ENCODE measurements around the gene SMAD7. TPM values are rescaled to one million over a fixed set of nuclear protein-coding genes. Genes with fewer than 3 reads are reported as not detected.

The SMAD7 gene
- total and polyA plus RNA-seq, 2 donors (not counting 1 experiment from before 2014, with no cell fraction given): 6.1 to 16.3 TPM

DNA sequence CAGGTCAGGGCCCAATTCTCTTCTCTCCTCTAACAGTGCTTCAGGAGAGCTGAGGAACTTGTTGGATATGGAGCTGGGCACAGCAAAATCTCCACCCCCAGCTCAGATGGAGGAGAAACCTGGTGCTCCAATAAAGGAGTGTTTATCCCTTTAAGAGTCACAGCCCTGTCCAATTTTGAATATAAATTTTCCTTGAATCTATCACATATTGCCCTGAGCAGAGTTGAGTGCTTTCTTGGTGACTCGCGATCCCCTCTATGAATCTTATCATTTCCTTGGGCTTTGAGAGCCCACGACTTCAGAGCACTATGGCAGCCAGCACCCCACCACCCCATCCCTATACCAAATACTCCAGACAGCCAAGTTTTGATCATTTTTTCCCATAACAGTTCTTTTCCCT is 34.4 kb upstream of the SMAD7 start:
- TF ChIP-seq, protein P1, sequence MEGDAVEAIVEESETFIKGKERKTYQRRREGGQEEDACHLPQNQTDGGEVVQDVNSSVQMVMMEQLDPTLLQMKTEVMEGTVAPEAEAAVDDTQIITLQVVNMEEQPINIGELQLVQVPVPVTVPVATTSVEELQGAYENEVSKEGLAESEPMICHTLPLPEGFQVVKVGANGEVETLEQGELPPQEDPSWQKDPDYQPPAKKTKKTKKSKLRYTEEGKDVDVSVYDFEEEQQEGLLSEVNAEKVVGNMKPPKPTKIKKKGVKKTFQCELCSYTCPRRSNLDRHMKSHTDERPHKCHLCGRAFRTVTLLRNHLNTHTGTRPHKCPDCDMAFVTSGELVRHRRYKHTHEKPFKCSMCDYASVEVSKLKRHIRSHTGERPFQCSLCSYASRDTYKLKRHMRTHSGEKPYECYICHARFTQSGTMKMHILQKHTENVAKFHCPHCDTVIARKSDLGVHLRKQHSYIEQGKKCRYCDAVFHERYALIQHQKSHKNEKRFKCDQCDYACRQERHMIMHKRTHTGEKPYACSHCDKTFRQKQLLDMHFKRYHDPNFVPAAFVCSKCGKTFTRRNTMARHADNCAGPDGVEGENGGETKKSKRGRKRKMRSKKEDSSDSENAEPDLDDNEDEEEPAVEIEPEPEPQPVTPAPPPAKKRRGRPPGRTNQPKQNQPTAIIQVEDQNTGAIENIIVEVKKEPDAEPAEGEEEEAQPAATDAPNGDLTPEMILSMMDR (conservative IDR thresholded peaks at IDR 0.05 in 1 of 2, IDR thresholded peaks at IDR 0.05 in 1 of 2; ENCODE audit: low read depth in 1 of 2, low read length in 2 of 2): no peak
- no peak for TF ChIP-seq EZH2 (IDR thresholded peaks at IDR 0.05; ENCODE audit: low read length, missing control alignments)
- Histone ChIP-seq H3K4me3 (replicated peaks in 1 of 4; ENCODE audit: control extremely low read depth in 1 of 4, insufficient read depth in 1 of 4, low read depth in 3 of 4, low read length in 4 of 4) (no peak overlapping the region), H3K9ac (ENCODE audit: insufficient read depth, low read length) (no peak overlapping the region), H3K9me3 (ENCODE audit: control insufficient read depth, insufficient read depth, low read depth, low read length) (no peaks in the 10 kb centered on the region), H3K4me1 (ENCODE audit: control insufficient read depth, extremely low read depth, insufficient read depth, low read length) (peaks cover 4% of the 10 kb centered on the region), H3K36me3 (ENCODE audit: control insufficient read depth, insufficient read depth, low read length) (no peaks in the 10 kb centered on the region), H2AFZ (ENCODE audit: low read length) (no peak overlapping the region), H3K27ac (ENCODE audit: insufficient read depth, low read length) (no peak overlapping the region), H3K79me2 (ENCODE audit: control insufficient read depth, insufficient read depth, low read length) (no peaks in the 10 kb centered on the region), H4K20me1 (ENCODE audit: control insufficient read depth, extremely low read depth, insufficient read depth, low read length) (no peaks in the 10 kb centered on the region), H3K4me2 (ENCODE audit: extremely low read depth, insufficient read depth, low read length) (no peak overlapping the region), H3K27me3 (ENCODE audit: control insufficient read depth, insufficient read depth, low read length) (no peaks in the 10 kb centered on the region)
- DNase-seq (ENCODE audit: low read depth in 2 of 2): no peak

DNA sequence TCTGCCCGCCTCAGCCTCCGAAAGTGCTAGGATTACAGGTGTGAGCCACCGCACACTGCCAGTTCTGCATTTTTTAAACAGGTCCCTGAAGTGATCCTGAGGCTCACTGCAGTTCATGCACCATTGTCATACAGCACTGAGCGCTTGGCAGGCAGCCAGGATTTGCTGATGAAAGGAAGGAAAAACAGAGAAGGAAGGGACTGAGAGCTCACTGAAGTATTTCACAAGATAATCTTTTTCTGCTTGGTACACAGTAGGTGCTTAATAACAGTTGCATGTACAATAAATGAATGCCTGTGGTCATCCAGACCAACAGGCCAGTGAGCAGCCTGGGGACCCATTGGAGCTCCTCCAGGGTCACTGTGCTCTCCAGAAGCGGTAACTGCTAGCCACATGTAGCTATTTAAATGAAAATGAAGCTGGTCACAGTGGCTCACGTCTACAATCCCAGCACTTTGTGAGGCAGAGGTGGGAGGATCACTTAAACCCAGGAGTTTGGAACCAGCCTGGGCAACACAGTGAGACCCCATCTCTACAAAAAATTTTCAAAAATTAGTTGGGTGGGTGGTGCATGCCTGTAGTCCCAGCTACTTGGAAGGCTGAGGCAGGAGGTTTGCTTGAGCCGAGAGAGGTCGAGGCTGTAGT is 33.1 kb upstream of the SMAD7 start:
- H3K9ac ChIP-seq (ENCODE audit: insufficient read depth, low read length): no peak overlapping the region
- no peak for TF ChIP-seq EZH2 (IDR thresholded peaks at IDR 0.05; ENCODE audit: low read length, missing control alignments)
- TF ChIP-seq, protein P1 (conservative IDR thresholded peaks at IDR 0.05 in 1 of 2, IDR thresholded peaks at IDR 0.05 in 1 of 2; ENCODE audit: low read depth in 1 of 2, low read length in 2 of 2): no peak
- H3K79me2 ChIP-seq (ENCODE audit: control insufficient read depth, insufficient read depth, low read length): no peaks in the 10 kb centered on the region
- DNase-seq (ENCODE audit: low read depth in 2 of 2): no peak
- H3K9me3 ChIP-seq (ENCODE audit: control insufficient read depth, insufficient read depth, low read depth, low read length): no peaks in the 10 kb centered on the region
- H3K36me3 ChIP-seq (ENCODE audit: control insufficient read depth, insufficient read depth, low read length): no peaks in the 10 kb centered on the region
- no peak overlapping the region for H3K27ac ChIP-seq (ENCODE audit: insufficient read depth, low read length)
- no peaks in the 10 kb centered on the region for H4K20me1 ChIP-seq (ENCODE audit: control insufficient read depth, extremely low read depth, insufficient read depth, low read length)
- no peaks in the 10 kb centered on the region for H3K27me3 ChIP-seq (ENCODE audit: control insufficient read depth, insufficient read depth, low read length)
- H2AFZ ChIP-seq (ENCODE audit: low read length): no peak overlapping the region
- peaks cover 2% of the 10 kb centered on the region for H3K4me1 ChIP-seq (ENCODE audit: control insufficient read depth, extremely low read depth, insufficient read depth, low read length)
- no peak overlapping the region for H3K4me3 ChIP-seq (replicated peaks in 1 of 4; ENCODE audit: control extremely low read depth in 1 of 4, insufficient read depth in 1 of 4, low read depth in 3 of 4, low read length in 4 of 4)
- H3K4me2 ChIP-seq (ENCODE audit: extremely low read depth, insufficient read depth, low read length): no peak overlapping the region

DNA sequence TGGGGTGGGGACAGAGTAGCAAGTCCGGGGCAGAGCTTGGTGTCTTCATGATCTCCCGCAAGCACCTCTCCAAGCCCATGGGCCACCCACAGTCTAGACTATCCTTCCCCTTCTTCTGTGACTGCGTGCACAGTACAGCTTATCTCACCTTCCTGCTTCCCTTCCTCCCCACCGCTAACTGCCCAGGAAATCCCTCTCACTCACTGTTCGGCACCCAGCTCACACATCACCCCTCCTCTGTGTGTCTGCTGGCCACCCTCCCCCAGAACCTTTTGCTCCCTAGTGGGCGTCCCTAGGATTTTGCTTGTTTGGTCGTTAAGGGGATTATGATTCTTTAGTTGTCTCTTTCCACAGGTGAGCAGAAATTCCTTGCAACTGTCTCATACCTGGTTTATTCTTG is 31.5 kb upstream of the SMAD7 start:
- Histone ChIP-seq H3K27ac (ENCODE audit: insufficient read depth, low read length) (no peak overlapping the region), H4K20me1 (ENCODE audit: control insufficient read depth, extremely low read depth, insufficient read depth, low read length) (no peaks in the 10 kb centered on the region), H3K9ac (ENCODE audit: insufficient read depth, low read length) (no peak overlapping the region), H2AFZ (ENCODE audit: low read length) (no peak overlapping the region), H3K27me3 (ENCODE audit: control insufficient read depth, insufficient read depth, low read length) (no peaks in the 10 kb centered on the region), H3K4me3 (replicated peaks in 1 of 4; ENCODE audit: control extremely low read depth in 1 of 4, insufficient read depth in 1 of 4, low read depth in 3 of 4, low read length in 4 of 4) (no peak overlapping the region), H3K4me2 (ENCODE audit: extremely low read depth, insufficient read depth, low read length) (no peak overlapping the region), H3K4me1 (ENCODE audit: control insufficient read depth, extremely low read depth, insufficient read depth, low read length) (peaks cover 2% of the 10 kb centered on the region), H3K79me2 (ENCODE audit: control insufficient read depth, insufficient read depth, low read length) (no peaks in the 10 kb centered on the region), H3K9me3 (ENCODE audit: control insufficient read depth, insufficient read depth, low read depth, low read length) (no peaks in the 10 kb centered on the region), H3K36me3 (ENCODE audit: control insufficient read depth, insufficient read depth, low read length) (no peaks in the 10 kb centered on the region)
- DNase-seq (ENCODE audit: low read depth in 2 of 2): no peak
- TF ChIP-seq EZH2 (IDR thresholded peaks at IDR 0.05; ENCODE audit: low read length, missing control alignments): no peak
- TF ChIP-seq, protein P1 (conservative IDR thresholded peaks at IDR 0.05 in 1 of 2, IDR thresholded peaks at IDR 0.05 in 1 of 2; ENCODE audit: low read depth in 1 of 2, low read length in 2 of 2): no peak

Measured in fibroblast of lung (primary cell).